ENCODE data around the gene DOC2A.

The DOC2A gene

DNA sequence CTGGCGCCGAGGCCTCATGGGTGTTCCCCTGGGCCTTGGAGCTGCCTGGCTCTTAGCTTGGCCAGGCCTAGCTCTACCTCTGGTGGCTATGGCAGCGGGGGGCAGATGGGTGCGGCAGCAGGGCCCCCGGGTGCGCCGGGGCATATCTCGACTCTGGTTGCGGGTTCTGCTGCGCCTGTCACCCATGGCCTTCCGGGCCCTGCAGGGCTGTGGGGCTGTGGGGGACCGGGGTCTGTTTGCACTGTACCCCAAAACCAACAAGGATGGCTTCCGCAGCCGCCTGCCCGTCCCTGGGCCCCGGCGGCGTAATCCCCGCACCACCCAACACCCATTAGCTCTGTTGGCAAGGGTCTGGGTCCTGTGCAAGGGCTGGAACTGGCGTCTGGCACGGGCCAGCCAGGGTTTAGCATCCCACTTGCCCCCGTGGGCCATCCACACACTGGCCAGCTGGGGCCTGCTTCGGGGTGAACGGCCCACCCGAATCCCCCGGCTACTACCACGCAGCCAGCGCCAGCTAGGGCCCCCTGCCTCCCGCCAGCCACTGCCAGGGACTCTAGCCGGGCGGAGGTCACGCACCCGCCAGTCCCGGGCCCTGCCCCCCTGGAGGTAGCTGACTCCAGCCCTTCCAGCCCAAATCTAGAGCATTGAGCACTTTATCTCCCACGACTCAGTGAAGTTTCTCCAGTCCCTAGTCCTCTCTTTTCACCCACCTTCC lies 23.3 kb downstream of the DOC2A start:
- no peak for DNase-seq

DNA sequence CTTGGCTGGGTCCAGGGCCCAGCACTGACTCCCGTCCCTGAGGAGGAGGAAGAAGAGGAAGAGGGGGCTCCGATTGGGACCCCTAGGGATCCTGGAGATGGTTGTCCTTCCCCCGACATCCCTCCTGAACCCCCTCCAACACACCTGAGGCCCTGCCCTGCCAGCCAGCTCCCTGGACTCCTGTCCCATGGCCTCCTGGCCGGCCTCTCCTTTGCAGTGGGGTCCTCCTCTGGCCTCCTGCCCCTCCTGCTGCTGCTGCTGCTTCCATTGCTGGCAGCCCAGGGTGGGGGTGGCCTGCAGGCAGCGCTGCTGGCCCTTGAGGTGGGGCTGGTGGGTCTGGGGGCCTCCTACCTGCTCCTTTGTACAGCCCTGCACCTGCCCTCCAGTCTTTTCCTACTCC lies 23.9 kb downstream of the DOC2A start:
- no peak for DNase-seq

DNA sequence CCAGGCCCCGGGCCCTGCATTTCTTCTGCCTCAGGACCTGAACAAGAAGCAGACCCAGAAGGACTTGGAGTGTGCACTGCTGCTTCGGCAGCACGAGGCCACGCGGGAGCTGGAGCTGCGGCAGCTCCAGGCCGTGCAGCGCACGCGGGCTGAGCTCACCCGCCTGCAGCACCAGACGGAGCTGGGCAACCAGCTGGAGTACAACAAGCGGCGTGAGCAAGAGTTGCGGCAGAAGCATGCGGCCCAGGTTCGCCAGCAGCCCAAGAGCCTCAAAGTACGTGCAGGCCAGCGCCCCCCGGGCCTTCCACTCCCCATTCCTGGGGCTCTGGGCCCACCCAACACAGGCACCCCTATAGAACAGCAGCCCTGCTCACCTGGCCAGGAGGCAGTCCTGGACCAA lies 24.6 kb downstream of the DOC2A start:
- DNase-seq = no peak

DNA sequence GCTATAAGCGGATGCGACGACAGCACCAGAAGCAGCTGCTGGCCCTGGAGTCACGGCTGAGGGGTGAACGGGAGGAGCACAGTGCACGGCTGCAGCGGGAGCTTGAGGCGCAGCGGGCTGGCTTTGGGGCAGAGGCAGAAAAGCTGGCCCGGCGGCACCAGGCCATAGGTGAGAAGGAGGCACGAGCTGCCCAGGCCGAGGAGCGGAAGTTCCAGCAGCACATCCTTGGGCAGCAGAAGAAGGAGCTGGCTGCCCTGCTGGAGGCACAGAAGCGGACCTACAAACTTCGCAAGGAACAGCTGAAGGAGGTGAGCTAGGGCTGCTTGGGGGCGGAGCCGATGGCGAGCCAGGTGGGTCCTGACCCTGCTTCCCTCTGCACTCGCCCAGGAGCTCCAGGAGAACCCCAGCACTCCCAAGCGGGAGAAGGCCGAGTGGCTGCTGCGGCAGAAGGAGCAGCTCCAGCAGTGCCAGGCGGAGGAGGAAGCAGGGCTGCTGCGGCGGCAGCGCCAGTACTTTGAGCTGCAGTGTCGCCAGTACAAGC lies 25.5 kb downstream of the DOC2A start:
- DNase-seq = no peak

DNA sequence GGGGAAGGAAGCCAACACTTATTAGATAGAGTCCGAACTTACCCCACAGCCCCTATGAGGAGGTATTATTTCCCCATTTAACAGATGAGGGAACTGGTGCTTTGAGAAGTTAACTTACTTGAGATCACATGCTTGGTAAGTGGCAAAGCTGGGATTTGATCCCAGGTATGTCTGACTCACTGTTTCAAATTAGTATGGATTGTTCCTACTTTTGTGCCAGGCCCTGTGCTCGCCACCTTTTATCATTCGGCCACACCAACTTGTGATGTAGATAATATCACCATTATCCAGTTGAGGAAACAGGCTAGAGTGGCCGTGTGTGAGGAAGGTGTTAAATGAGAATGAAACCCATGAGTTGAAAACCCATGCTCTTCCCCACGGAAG lies 26.1 kb downstream of the DOC2A start:
- no peak for DNase-seq

DNA sequence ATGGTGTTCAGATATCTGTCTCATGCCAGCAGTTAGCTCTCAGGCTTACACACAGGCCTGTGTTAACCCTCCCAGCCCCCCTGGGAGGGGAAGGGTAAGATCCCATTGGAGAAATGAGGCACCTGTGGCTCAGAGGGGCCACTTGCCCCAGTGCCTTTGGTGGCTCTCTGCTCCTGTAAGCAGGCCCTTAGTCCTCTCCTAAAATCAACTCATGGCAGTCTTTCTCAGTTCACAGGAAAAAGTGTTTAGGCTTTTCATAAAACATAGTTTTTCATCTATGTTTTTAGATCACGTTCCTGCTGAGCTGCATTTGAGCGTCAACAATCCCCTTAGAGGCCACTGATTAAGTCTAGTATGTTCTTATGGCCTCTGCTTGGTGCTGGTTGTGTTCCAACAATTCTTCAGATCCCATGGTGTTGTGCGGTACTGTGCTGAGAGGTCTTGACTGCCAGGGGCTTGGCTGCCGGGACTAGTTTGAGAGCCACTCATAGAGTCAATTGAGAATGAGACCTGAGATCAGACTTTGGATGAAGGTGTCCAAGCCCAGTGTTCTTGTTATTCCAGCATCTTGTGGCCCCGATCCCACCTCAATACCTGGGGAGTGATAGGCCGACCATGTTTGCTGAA lies 26.6 kb downstream of the DOC2A start:
- no peak for DNase-seq

DNA sequence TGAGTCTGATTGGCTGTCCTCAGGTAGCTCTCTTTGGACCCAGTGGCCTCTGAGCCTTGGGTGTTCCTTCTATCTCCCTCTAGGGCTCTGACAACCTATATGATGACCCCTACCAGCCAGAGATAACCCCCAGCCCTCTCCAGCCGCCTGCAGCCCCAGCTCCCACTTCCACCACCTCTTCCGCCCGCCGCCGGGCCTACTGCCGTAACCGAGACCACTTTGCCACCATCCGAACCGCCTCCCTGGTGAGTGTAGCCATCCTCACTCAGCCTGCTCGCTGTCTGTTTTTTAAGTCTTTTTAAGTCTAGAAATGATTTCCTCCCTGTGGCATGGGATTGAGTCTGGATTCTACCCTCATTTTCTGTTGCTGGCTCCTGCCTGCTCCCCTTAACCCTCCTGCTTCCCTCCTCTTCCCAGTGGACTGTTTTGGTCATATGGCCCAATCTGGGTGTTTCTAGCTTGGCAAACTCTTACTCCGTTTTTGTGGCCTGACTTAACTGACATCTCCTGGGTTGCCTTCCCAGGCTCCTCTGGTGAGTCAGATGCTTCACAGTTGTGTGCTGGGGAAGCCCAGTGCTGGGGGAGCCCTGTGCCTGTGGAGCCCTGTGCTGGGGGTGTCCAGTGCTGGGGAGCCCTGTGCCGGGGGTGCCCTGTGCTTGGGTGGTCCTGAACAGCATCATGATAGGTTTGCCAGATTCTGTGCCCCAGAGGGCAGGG lies 27.2 kb downstream of the DOC2A start:
- no peak for DNase-seq

DNA sequence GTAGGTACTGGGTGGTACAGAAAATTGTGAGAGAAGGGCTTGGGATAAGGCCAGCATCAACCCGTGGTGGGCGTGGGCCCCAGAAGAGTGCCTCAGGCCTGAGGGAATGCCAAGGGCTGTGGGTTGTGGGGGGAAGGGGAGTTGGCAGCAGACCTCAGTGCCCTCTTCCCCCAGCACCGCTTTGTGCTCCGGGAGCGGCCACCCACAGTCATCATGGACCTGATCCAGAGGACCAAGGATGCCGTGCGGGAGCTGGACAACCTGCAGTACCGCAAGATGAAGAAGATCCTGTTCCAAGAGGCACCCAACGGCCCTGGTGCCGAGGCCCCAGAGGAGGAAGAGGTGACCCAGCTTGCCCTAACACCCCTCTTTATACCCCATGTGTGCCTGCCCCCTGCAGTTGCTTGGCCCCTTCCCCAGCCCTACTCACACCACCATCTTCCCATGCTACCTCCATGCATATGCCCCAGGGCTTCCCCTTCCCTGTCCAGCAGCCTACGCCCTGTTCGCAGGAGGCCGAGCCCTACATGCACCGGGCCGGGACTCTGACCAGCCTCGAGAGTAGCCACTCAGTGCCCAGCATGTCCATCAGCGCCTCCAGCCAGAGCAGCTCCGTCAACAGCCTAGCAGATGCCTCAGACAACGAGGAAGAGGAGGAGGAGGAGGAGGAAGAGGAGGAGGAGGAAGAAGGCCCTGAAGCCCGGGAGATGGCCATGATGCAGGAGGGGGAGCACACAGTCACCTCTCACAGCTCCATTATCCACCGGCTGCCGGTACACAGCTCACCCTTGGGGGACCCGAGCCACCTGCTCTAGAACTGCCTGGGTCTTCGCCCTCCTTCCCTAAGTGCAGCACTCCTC lies 28.0 kb downstream of the DOC2A start:
- no peak for DNase-seq

DNA sequence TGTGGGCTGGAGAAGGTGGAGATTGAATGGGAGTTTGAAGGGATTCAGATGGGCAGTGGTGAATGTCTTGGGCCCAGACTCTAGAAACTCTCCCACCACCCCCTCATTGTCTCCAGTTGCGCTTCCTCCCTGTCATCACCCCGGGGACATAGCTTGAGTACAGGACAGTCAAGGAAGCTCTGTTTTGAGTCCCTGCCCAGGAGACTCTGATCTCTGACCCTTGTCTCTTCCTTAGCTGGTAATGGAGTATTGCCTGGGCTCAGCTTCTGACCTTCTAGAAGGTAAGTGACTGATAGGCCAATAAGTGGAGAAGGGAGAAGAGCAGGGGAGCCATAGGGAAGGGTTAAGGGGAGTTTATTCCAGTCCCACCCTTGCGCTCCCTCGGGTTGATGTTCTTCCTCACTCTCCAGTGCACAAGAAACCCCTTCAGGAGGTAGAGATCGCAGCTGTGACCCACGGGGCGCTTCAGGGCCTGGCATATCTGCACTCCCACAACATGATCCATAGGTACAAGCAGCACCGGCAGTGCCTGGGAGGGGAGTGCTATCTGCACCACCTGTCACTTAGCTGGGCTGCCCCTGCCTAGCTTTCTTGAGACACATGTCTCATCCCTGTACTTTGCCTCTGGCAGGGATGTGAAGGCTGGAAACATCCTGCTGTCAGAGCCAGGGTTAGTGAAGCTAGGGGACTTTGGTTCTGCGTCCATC lies 32.1 kb downstream of the DOC2A start:
- DNase-seq = no peak

DNA sequence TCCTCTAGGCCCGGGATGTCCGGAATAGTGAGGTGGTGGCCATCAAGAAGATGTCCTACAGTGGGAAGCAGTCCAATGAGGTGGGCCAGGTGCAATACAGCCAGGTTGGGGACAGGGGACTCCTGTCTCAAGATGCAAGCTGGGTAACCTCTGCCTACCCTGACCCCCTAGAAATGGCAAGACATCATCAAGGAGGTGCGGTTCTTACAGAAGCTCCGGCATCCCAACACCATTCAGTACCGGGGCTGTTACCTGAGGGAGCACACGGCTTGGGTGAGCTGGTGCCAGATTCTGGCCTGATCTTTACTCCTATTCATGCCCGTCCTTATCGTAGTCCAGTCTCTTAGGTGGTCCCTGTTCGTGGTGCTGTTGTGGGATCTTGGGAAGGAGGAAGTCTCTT lies 32.7 kb downstream of the DOC2A start:
- DNase-seq = no peak

DNA sequence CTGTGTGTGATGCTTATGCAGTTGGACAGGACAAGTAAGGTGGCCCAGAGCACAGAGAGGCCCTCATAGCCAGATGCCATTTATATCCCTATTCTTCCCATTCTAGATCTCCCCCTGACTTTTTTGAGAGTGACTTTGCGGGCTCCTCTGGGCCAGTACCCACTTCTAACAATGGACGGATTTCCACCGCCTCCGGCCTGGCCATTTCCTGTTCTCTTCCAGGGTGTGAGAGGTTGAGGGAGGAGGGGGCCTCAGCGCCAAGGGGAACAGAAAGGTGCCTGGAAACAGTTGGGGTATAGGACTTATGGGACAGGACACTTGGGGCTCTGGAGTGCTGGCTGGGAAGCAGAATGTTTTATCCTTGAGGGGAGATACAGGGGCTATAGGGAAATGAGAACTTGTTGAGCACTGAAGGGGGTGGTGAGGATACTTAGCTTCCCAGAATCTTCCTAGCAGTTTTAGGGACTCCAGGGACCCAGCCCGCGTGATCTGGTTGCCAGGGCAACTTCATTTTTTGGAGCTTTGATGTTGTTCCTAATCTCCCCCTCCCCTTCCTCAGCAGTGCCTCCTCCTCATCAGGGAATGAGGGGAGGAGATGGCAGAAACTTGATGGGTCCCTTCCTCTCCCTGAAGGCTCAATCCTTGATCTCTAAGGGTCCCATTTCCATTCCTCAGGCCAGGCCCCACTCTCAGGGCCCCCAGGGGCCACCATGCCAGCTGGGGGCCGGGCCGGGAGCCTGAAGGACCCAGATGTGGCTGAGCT lies 33.6 kb downstream of the DOC2A start:
- DNase-seq = no peak

DNA sequence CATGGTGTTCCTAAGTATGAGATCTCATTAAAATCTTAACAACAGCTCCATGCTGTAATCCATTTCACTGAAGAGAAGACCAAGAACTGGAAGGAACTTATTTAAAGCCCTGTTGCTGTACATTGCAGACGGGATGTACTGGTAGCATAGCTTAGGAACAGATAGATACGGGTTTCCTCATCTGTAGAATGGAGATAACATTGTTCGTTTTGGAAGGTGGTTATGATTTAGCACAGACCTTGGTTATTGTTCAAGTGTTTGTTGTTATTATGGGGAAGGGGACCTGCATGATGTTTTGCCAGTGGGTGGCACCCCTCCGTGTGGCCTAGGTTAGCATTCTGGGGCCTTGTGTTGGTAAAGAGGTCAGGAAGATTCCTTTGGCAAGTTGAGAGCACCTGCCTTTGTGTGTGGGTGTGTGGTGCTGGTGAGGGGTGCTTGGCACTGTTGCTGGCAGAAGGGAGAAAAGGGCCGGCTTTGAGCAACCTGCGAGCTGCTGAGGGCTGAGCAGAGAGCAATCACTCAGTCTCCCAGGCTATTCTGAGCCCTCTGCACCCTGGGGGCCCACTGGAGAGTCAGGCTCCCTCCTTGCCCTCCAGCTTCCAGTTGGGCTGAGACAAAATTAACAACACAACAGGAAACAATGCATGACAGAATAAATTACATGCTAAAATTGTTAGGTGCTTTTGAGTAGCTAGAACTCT lies 34.9 kb downstream of the DOC2A start:
- DNase-seq = peak; percentile 73

DNA sequence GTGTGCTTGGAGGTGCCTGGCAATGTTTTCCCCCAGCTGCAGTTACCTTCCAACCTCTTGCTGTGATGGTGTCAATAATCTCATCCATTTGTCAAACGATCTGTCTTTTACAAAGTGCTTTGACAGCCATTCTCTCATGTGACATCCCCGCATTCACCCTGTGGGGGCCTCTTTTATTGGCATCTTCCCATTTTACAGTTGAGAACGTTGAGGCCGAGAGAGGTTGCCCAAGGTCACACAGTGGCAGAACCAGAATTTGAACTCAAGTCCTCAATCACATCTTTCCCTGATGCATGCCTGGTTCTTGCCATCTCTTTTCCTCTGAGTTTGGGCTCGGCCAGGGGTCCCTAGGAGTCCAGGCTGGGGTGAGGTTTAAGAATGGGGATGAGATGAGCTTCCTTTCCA lies 35.7 kb downstream of the DOC2A start:
- DNase-seq = no peak

DNA sequence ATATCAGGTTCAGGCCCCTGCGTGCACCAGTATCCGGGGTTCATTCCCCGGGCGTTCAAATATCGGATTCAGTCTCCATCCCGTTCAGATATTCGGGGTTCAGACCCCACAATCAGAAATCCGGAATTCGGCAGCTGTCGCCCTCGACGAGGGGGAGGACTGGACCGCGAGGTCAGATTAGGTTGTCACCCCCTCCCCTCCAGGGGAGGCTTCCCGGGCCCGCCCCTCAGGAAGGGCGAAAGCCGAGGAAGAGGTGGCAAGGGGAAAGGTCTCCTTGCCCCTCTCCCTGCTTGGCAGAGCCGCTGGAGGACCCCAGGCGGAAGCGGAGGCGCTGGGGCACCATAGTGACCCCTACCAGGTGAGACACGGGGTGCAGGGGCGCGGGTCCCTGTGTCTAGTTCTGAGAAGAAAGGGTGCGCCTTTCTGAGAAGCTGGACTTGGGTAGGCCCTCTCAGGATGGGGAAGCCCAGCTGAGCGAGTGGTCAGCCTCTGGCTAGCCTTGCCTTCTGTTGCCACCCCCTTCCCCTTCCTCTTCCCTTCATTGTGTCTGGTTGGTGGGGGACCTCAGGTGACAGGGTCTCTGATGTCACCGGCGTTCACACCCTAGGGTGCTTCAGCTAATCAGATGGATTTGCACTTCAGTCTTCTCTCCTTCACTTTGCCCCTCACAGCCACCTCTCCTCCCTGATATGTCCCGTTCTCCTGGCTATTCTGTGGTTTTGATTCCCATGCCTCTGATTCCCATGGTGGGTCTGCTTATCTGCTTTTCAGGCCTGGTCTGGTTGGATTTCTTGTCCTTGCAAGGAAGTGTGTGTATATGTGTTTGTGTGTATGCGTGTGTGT lies 36.3 kb downstream of the DOC2A start:
- DNase-seq = peak; percentile 51

DNA sequence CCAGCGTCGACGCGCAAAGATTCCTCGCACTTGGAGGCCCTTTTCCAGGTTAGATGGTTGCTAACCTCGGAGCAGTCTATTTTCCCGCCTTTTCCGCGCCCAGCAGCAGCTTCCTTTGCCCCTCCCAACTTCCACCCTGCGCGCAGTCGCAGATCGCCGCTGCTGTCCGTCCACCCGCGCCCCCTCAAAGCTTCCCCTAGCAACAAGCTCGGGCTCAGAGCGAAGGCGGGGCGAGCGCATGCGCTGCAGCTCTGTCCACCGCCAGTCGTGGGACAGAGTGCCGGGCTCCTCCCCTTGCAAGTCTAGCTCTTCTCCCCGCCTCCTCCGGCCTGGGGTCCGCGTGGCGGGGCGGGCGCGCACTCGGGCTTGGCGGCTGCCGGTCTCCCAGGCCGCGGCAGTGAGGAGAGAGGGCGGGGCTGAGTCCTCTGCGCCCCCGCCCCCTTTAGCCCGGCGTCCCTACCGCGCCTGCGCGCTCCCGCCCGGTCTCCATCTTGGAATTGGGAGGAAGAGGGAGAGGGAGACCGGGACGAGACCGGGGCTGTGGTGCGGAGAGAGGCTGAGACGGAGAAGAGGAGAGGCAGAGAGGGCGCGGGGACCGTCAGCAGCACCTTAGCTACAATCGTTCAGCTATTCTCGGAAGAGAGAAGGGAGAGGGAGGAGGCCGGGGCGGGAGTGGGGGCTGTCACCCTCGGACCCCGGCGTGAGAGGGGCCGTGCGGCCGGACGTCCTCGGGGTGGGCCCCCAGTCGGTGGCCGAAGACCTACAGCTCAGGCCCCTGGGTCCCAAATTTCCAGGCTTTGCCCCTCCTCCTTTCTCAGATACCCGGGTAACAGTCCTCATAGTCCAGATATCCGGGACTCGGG lies 37.2 kb downstream of the DOC2A start, which contains the start of gene TAOK2:
TSS of gene TAOK2 (plus strand) at position 485 of the 863 bp plus-strand sequence. CDS start 3,905 bp downstream, outside the sequence.
- peak; percentile 99 for DNase-seq

DNA sequence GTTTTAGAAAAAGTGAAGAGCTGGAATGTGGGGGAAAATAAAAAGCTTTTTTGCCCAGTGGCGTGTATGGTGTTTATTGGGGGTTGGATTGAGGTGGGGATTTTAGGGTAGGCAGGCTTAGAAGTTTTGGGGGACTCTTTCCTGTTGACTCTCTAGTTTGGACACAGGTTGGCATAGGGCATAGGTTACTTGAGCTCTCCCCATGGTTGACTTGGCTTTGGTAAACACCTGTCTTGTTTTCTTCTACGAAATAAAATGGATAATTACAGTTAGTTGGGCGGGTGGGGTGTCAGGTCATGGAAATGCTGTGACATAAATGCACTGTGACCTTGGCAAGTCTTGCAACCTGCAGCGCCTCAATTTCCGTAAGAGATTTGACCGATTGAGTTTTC lies 37.8 kb downstream of the DOC2A start:
- DNase-seq = no peak

DNA sequence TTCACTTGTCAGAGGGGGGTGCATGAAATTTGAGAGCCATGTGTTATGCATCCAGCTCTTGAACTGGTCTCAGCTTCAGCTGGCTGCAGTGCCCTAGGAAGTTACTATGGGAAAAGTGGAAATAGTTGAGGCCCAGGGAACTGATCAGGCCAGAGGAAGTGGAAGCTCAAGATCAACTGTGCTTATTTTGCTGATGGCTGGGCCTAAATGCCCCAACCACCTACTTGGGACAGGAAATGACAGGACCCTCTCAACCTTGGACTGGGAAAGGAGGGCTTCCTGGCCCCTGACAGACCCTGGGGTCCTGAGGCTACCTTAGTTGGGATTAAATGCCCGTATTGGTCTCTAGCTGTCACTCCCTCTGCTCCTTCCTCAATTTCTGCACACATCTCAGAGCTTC lies 38.3 kb downstream of the DOC2A start:
- DNase-seq = no peak

DNA sequence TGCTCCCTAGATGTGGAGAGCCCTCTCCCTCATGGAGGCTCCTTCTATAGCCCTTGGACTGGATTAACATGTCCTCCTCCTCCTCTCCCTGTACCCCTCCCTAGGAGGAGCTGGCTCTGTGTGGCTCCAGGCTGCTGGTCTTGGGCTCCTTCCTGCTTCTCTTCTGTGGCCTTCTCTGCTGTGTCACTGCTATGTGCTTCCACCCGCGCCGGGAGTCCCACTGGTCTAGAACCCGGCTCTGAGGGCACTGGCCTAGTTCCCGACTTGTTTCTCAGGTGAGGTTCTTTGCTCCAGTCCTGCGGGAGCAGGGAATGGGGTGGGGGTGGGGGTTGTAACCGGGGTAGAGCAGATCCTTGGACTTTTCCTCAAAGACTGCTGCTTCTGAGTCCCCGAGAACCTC lies 39.5 kb downstream of the DOC2A start:
- no peak for DNase-seq

DNA sequence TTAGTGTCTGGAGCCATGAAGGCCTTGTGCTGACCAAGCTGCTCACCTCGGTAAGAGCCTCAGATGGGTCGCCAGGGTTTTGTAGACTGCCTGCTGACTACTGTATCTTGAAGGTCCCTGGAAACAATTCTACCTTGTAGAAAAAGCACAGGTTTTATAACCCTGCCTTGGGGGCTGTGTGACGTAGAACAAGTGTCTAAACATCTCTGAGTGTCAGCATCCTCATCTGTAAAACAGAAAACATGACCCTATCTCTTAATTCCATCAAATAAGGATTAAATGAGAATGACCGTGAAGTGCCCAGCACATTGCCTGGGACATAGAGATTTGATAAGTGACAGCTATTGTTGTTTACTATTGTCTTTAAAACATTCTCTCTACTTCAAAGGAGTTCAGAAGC lies 42.6 kb downstream of the DOC2A start:
- DNase-seq = no peak
